ENCODE data around the gene UNC13B. TPM values are rescaled to one million over a fixed set of nuclear protein-coding genes. Genes with fewer than 3 reads are reported as not detected.

Gene UNC13B
- total RNA-seq, 4 donors from 2014 or later, result 20.6 to 30.5 (median 25.3) TPM

GRCh38 chr9:35414889-35415288 lies 253.1 kb downstream of the UNC13B start:
- no peak for TF ChIP-seq CTCF (IDR thresholded peaks at IDR 0.05)
- DNase-seq (ENCODE audit: low spot score), result no peak
- no peak for ATAC-seq (ENCODE audit: low FRiP score)

- ATAC-seq (ENCODE audit: low FRiP score), result no peak
- no peak for DNase-seq (ENCODE audit: low spot score)
- no peak for TF ChIP-seq CTCF (IDR thresholded peaks at IDR 0.05)
These were observed 253.7 kb downstream of the UNC13B start for GRCh38 chr9:35415402-35416097.

GRCh38 chr9:35416098-35416427 lies 254.3 kb downstream of the UNC13B start:
- TF ChIP-seq CTCF (IDR thresholded peaks at IDR 0.05), result no peak
- no peak for ATAC-seq (ENCODE audit: low FRiP score)
- DNase-seq (ENCODE audit: low spot score), result no peak

- DNase-seq (ENCODE audit: low spot score) (no peak), ATAC-seq (ENCODE audit: low FRiP score) (no peak)
- no peak for TF ChIP-seq CTCF (IDR thresholded peaks at IDR 0.05)
These were observed 260.5 kb downstream of the UNC13B start for GRCh38 chr9:35422346-35422745.

- ATAC-seq (ENCODE audit: low FRiP score) (no peak), DNase-seq (ENCODE audit: low spot score) (no peak)
- no peak for TF ChIP-seq CTCF (IDR thresholded peaks at IDR 0.05)
These were observed 260.9 kb downstream of the UNC13B start for GRCh38 chr9:35422753-35423152.

GRCh38 chr9:35423499-35423898 lies 261.7 kb downstream of the UNC13B start:
- TF ChIP-seq CTCF (IDR thresholded peaks at IDR 0.05), result no peak
- ATAC-seq (ENCODE audit: low FRiP score) (no peak), DNase-seq (ENCODE audit: low spot score) (no peak)

All from omental fat pad (tissue), 4 donors.